Measurements from ENCODE around the gene GRM8.

DNA sequence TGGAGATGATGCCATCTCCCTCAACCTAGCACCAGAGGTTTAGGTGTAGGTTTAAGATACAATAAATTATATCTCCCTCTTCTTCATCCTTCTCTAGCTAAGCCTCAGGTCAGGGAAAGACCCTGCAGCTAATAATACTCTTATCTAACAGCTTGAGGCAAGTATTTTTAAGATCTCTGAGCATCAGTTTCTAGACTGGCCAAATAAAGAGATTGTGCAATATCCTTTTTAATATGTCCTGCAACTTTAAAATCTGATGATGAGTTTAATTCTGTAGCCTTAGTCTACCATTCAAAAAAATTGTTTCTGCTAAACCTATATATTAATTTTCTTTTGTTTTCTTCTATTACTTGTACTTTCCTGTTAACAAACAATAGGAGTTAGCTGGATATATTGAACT, 850.8 kb downstream of the GRM8 start:
- TF ChIP-seq, protein P1, sequence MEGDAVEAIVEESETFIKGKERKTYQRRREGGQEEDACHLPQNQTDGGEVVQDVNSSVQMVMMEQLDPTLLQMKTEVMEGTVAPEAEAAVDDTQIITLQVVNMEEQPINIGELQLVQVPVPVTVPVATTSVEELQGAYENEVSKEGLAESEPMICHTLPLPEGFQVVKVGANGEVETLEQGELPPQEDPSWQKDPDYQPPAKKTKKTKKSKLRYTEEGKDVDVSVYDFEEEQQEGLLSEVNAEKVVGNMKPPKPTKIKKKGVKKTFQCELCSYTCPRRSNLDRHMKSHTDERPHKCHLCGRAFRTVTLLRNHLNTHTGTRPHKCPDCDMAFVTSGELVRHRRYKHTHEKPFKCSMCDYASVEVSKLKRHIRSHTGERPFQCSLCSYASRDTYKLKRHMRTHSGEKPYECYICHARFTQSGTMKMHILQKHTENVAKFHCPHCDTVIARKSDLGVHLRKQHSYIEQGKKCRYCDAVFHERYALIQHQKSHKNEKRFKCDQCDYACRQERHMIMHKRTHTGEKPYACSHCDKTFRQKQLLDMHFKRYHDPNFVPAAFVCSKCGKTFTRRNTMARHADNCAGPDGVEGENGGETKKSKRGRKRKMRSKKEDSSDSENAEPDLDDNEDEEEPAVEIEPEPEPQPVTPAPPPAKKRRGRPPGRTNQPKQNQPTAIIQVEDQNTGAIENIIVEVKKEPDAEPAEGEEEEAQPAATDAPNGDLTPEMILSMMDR (IDR thresholded peaks at IDR 0.05; ENCODE audit: low read length) = no peak
- TF ChIP-seq EZH2 (IDR thresholded peaks at IDR 0.05; ENCODE audit: borderline replicate concordance, low read length) = no peak
